ENCODE data around the gene ZBTB20.

The ZBTB20 gene

DNA sequence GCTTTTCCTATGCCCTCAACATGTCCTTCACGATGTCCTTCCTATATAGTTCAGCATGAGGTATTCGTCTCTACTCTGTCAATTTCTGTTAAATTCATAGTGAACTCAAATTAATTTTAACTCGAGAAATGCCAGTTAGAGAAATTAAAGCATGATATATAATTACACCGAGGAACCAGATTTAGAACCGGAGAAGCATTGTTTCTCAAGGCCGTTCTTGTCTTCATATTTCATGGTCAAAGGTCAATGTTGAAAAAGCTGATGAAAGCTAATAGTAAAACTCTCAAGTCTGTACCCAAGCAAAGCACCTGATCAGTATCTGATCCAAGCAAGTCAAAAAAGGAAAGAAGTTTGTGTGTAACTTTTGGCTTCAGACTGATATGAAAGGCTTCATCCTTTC is 163.8 kb downstream of the ZBTB20 start:
- no peak for TF ChIP-seq ZNF274 (IDR thresholded peaks at IDR 0.05; ENCODE audit: low read depth, low read length)

DNA sequence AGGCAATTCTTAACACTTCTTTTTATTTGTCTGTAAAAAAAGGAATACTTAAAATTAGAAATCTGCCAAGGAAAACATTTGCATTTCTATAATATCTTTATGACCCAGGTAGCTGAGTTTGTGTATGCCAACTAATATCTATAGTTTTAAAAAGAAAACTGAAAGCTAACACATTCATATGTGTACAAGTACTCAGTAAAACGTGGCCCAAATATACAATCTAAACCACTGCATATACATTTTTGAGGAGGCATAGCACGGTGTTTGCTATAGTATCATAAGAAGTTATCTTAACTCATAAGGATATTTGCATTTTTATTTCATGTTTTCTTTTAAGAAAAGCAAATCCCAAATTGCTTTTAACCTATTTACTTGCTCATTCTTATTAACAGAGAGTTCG is 172.7 kb downstream of the ZBTB20 start:
- H3K4me3 ChIP-seq (ENCODE audit: low read length), result no peak overlapping the region
- no peak for TF ChIP-seq ZNF274 (IDR thresholded peaks at IDR 0.05; ENCODE audit: low read depth, low read length)

More for the DNA sequence above, 163.8 kb downstream of the ZBTB20 start:
- no peak overlapping the region for H3K4me3 ChIP-seq (ENCODE audit: low read length)

DNA sequence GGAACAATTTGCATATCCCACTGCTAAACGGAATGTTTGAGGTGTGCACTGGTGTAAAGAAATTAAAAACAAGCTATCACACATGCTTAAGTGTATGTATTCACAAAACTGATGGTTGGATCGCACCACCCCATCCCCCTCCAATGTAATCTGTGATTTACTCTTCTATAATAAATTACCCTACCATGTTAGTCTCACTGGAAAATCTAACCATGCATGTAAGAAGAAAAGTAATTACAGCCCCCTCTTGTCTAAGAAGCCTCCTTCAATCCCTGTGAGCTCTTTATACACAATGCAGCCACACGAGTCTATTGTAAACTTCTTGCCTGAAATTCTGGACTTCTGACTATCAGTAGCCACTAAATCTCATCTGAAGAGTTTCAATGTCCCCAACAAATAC is 173.6 kb downstream of the ZBTB20 start:
- no peak for TF ChIP-seq ZNF274 (IDR thresholded peaks at IDR 0.05; ENCODE audit: low read depth, low read length)
- H3K4me3 ChIP-seq (ENCODE audit: low read length), result no peak overlapping the region

DNA sequence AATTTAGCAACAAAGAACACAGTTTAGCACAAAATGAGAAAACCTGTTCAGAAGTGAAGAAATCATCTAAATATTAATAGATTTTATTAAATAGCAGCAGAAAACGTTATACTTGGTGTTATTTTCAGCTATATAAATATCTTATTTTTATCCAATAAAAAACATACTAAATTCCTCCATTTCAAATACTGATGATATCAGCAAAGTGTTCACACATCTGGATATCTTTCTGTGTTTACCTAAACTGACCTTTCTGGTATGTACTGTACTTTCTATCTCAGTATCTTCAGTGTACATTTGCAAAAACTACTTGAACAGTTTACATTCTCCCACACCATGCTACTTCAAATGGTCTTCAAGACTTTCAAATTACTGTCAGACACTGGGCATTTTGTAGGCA is 179.9 kb downstream of the ZBTB20 start:
- no peak overlapping the region for H3K4me3 ChIP-seq (ENCODE audit: low read length)
- TF ChIP-seq ZNF274 (IDR thresholded peaks at IDR 0.05; ENCODE audit: low read depth, low read length), result no peak

DNA sequence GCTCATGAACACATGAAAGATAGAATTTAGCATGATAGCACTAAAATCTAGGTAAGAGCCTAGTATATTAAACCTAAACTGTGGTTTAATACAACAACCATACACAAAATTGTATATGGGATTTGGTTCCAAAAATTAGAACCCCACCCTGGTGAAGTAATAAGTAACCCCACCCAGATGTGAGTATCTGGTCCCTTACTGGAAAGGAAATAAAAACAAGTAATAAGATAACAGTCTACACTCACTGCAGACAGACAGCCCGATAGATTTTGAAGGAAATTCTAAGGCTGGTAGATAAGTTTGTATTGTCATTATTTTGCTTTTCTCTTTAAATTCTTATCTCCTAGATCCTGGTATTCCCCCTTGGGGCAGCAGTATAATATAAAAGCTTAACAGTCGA is 184.9 kb downstream of the ZBTB20 start:
- no peak overlapping the region for H3K4me3 ChIP-seq (ENCODE audit: low read length)
- TF ChIP-seq ZNF274 (IDR thresholded peaks at IDR 0.05; ENCODE audit: low read depth, low read length), result no peak

DNA sequence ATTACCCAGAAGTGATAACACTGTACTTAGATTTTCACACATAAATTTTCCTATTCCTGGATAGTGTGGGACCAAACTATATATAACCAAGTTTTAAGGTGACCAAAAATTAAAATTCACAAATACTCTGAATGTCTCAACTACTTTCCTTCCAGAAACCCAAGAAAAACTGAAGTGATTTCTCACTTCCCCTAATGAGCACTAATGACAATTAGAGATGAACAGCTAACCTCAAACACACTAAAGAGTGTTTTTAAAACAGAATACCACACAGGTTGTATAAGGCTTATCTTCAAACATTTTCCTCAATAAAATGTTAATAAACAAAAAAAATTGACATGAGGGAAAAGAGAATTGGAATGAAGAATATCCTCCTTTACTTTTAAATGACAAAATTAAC is 188.2 kb downstream of the ZBTB20 start:
- no peak overlapping the region for H3K4me3 ChIP-seq (ENCODE audit: low read length)
- TF ChIP-seq ZNF274 (IDR thresholded peaks at IDR 0.05; ENCODE audit: low read depth, low read length), result no peak

DNA sequence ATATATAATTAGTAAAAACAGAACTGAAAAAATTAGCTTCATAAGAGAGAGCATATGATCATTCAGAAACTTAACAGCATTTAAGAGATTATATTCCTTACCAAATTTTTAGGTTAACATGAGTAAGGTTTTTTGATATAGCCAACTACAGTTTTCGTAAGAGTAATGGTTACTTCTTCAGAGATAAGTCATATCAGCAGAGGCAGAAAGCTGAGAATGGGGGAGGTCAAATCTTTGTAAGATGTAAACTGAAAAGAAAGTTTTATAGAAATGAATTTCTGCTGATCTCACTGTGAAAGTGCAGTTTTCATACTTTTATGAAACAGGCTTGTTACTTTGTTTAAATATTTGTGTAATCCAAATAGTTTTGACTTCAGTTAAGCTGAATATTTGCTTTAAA is 193.3 kb downstream of the ZBTB20 start:
- no peak for TF ChIP-seq ZNF274 (IDR thresholded peaks at IDR 0.05; ENCODE audit: low read depth, low read length)
- no peak overlapping the region for H3K4me3 ChIP-seq (ENCODE audit: low read length)

DNA sequence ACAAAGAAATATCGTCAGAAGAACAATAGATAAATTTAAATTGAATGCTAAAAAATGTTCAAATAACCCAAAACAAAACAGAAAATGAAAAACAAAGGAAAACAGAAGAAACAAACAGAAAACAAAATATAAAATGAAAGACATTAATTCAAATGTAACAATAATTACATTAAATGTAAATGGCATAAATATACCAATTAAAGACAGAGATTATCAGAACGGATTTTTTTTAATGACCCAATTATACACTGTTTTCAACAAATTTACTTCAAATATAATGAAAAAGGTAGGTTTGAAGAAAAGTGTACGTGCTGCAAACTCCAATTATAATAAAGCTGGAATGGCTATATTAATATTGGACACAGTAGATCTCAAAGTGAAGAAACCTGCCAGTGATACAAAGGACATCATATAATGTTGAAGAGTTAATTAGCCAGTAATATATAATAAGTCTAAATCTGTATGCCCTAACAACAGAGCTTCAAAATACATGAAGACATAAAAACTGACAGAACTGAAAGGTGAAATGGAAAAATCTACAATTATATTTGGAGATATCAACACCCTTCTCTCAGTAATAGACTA is 193.8 kb downstream of the ZBTB20 start:
- no peak for TF ChIP-seq ZNF274 (IDR thresholded peaks at IDR 0.05; ENCODE audit: low read depth, low read length)
- no peak overlapping the region for H3K4me3 ChIP-seq (ENCODE audit: low read length)

DNA sequence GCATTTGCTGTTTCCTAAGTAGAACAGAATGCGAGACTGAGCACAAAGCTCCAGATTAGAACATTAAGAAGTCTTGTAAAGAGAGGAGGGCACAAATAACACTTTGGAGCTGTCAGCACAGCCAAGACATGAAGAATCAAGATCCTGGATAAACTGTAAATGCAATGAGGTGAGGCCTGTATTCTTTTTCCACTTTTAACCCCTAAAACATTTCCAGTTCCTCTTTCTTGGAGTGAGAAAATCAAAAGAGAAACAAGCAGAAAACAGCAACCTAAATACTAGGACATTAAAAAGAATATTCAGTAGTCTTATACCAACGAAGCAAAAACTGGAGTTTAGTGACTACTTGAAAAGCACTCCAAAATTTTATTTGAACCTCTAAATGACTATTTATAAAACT is 204.3 kb downstream of the ZBTB20 start:
- TF ChIP-seq ZNF274 (IDR thresholded peaks at IDR 0.05; ENCODE audit: low read depth, low read length), result no peak
- no peak overlapping the region for H3K4me3 ChIP-seq (ENCODE audit: low read length)

DNA sequence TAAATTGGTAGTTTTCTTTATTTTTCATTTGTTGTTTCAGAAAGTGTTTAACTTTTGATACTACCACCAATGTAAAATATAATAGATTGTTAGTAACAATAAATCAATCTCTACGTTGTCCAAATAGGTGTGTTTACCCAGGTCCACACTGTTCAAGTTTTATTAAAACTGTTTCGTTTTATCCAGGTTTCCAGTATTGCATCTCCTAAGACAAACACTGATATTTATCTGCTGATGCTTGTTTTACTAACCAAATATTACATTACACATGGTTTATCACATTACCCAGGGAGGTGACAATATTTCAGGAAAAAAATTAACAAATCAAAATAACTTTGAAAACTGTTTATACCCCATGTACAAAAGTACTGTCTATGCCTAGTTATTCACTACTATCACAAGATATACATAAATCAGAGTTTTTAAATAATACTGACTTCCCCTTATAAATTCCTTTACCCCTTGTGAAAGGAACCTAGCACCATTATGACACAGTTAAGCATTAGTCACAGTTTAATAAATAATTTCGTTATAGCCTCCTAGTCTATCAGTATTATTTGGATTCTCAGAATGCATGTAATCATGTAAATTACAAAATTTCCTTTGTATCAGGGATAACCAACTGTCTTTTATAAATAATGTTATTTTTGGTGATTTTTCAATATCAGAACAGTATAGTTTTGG is 205.3 kb downstream of the ZBTB20 start:
- TF ChIP-seq ZNF274 (IDR thresholded peaks at IDR 0.05; ENCODE audit: low read depth, low read length), result no peak
- no peak overlapping the region for H3K4me3 ChIP-seq (ENCODE audit: low read length)

DNA sequence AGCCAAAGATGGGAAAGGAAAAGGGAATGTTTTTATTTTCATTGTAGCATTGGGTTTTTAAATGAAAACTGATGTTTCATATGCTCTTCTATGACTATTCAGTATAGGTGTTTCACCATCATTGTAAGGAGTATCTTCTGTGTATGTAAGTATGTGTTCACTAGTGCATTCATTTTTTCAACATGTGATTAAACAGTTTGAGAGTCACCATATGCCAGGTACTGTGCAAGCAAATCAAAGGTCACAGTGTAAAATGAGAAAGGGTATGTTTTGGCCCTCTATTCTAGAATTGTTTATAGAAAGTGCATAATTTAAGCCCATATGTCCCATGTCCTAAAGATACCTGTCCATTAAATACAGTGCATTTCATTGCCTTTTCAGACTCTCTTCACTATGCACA is 207.2 kb downstream of the ZBTB20 start:
- no peak for TF ChIP-seq ZNF274 (IDR thresholded peaks at IDR 0.05; ENCODE audit: low read depth, low read length)
- H3K4me3 ChIP-seq (ENCODE audit: low read length), result no peak overlapping the region

DNA sequence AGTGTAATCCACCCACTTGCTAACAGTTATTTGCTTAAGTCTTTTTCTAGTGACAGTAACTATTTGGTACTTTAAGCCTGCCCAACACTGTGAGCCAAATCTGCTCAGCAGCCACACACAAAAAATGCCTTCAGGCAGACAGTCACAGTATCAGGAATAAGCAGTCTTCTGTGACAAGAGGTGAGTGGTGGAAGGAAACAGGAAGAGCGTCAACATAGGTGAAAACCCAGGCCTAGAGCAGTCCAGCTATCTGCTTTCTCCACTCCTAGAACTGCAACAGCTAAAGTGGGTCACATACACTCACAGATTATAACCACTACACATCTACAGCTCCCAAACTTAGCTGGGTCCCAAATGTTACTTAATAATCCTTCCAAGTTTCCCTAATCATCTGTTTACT is 213.7 kb downstream of the ZBTB20 start:
- no peak overlapping the region for H3K4me3 ChIP-seq (ENCODE audit: low read length)
- no peak for TF ChIP-seq ZNF274 (IDR thresholded peaks at IDR 0.05; ENCODE audit: low read depth, low read length)

DNA sequence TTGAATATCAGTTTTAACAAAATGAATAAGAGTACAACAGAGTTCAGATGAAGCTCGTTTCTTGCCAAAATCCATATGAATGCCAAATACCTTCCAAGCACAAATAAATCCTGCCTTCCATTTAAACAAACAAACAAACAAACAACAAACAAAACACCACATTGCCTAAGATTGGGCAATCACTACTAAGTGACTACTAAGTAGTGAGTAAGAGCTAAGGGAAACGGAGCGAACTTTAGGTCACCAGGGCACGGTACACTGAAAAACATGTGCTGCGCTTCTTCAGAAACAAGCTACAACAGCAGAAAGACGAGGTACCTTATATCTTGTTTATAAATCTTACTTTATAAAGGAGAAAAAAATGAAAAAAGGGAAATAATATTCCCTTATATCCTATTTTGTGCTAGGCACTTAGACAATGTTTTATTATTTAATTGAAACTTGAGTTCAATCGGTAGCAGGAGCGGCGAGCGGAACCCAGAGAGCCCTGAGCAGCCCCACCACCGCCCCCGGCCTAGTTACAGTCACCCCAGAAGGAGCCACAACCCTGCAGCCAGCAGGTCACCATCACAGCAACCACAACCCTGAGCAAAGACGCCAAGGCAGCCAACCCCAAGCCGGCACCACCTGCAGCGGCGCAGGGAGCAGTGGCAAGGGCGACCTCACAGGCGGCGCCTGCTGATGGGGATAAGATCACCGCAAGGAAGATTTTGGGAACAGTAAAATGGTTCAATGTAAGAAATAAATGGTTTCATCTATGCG is 216.9 kb downstream of the ZBTB20 start:
- no peak for TF ChIP-seq ZNF274 (IDR thresholded peaks at IDR 0.05; ENCODE audit: low read depth, low read length)

DNA sequence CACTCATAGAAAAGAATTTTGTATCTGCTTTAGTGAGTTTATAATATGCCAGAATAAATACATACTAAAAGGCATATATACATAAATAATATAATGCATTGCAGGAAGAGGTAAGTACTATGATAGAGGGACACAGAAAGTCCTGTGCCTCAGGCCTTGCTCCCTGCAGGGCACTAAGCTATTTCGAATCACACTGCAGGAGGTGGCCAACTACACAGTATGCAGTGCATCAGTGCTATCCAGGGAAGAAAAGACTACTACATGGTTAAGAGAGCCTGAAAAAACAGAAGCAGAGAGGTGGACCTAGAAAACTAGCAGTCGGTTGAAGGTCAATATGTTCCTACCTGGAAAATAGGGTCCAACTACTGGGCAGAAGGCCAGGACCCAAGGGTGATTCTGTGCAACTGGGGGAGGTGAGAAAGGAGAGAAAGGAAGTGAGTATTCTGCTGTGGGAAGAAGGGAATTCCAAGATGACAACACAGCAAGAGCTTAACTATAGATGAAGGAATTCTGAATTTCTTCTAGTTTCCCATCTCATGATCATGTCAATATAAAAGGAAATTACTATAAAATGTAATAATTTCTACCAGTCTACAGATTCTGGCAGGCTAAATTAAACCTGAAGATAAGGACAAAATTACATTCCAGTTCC is 218.0 kb downstream of the ZBTB20 start:
- no peak for TF ChIP-seq ZNF274 (IDR thresholded peaks at IDR 0.05; ENCODE audit: low read depth, low read length)
- H3K4me3 ChIP-seq (ENCODE audit: low read length), result no peak overlapping the region

More for the DNA sequence above, 216.9 kb downstream of the ZBTB20 start:
- H3K4me3 ChIP-seq (ENCODE audit: low read length), result no peak overlapping the region

DNA sequence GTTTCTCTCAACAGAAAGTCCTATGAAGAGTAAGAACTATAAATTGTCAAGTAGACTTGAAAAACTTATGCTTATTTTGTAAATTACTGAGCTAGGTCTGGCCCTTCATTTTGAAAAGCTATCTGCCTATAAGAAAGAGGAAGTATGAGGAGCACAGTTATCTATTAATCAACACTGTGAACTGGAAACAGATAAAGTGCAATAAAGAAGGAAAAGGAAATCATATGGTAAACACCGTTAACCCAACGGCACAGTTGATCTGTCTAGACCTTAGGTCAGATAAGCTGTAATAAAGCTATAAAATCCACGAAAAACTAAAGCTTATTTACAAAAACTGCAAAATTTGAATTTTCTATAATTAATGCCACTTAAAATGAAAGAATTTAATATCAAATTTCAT is 242.5 kb downstream of the ZBTB20 start:
- TF ChIP-seq ZNF274 (IDR thresholded peaks at IDR 0.05; ENCODE audit: low read depth, low read length), result no peak
- H3K4me3 ChIP-seq (ENCODE audit: low read length), result no peak overlapping the region

Data from GM08714 (cell line).